HepG2 (cell line): ENCODE measurements around the gene SKP1. TPM values are rescaled to one million over a fixed set of nuclear protein-coding genes. Genes with fewer than 3 reads are reported as not detected.

Experiments used
- ATAC-seq: fragments of 200-7000 bp; cut with Tn5 transposase; 3 replicates; pipeline ENCODE4 v1.9.1; 2020; ENCODE audit warnings: mild to moderate bottlenecking, moderate library complexity
- BruUV-seq: library from RNA; stranded (reverse); fragments of 400-500 nt; replicated peaks from 2 replicates; lab custom pipeline; 2021; lab: Mats Ljungman, UMichigan
- CTCF ChIA-PET: fragments of 300-600 bp; formaldehyde crosslinking; extraction: SDS; loops from one replicate; lab custom pipeline; 2021; ENCODE audit warnings: low total read pairs, inconsistent platforms, low intra/inter-chr PET ratio; lab: Yijun Ruan, JAX
- POLR2A ChIA-PET: fragments of 350-600 bp; sonication (Branson Sonifier 250); formaldehyde crosslinking; loops from one replicate; lab custom pipeline; 2020; ENCODE audit warnings: antibody characterized with exemption, inconsistent platforms; lab: Yijun Ruan, JAX
- DNase-seq: peaks from one replicate; pipeline ENCODE4 v3.0.0-alpha.2; 2015; ENCODE audit warnings: low spot score
- FAIRE-seq: peaks from 3 replicates; lab custom pipeline; 2011; peaks lifted over from hg19 to GRCh38; lab: Jason Lieb, UNC
- H2AFZ ChIP-seq: one replicate; pipeline ENCODE4 v1.6.1; 2011; ENCODE audit warnings: low read length, inconsistent platforms
- H3K27ac ChIP-seq: fragments of 300-600 bp; 3 replicates; pipeline ENCODE4 v1.8.0; 2011; ENCODE audit warnings: mixed run types, mild to moderate bottlenecking, mixed read lengths, low read length, inconsistent platforms; ENCODE audit not compliant: insufficient read depth; ENCODE audit errors: extremely low read length
- H3K27me3 ChIP-seq, 2 experiments: fragments of 200-600 bp in 1 of 2; 2 replicates in 1 of 2; 3 replicates in 1 of 2; pipeline versions ENCODE4 v1.6.0 to v1.8.0; 2011; ENCODE audit warnings: low read length in 2 of 2, mild to moderate bottlenecking in 2 of 2, moderate library complexity in 2 of 2, inconsistent platforms in 1 of 2; ENCODE audit not compliant: insufficient read depth in 2 of 2, control insufficient read depth in 1 of 2
- H3K36me3 ChIP-seq, 2 experiments: fragments of 200-600 bp in 1 of 2; replicated peaks in 1 of 2; 2 replicates in 1 of 2; 3 replicates in 1 of 2; pipeline versions ENCODE4 v1.5.1 to v1.8.0; 2011; ENCODE audit warnings: low read length in 2 of 2, inconsistent platforms in 1 of 2; ENCODE audit not compliant: insufficient read depth in 2 of 2, control insufficient read depth in 1 of 2
- H3K4me1 ChIP-seq: 2 replicates; pipeline ENCODE4 v1.5.1; 2012; ENCODE audit warnings: low read length, inconsistent platforms; ENCODE audit not compliant: insufficient read depth
- H3K4me2 ChIP-seq: 2 replicates; pipeline ENCODE4 v1.6.0; 2011; ENCODE audit warnings: low read depth, low read length, inconsistent platforms
- H3K4me3 ChIP-seq, 3 experiments: fragments of 200-600 bp in 1 of 3; sonication (generic), shearing (Covaris generic) in 1 of 3; replicated peaks in 1 of 3; 2 replicates each; pipeline ENCODE4 v1.5.1; 2011 to 2016; ENCODE audit warnings: low read length in 3 of 3, inconsistent platforms in 2 of 3, low read depth in 2 of 3, mild to moderate bottlenecking in 2 of 3, control low read depth in 1 of 3, mixed read lengths in 1 of 3; ENCODE audit not compliant: insufficient read depth in 1 of 3
- H3K79me2 ChIP-seq: one replicate; pipeline ENCODE4 v1.6.1; 2011; ENCODE audit warnings: low read length, inconsistent platforms; ENCODE audit not compliant: insufficient read depth
- H3K9ac ChIP-seq: 2 replicates; pipeline ENCODE4 v1.6.0; 2011; ENCODE audit warnings: mild to moderate bottlenecking, low read depth, low read length, inconsistent platforms; ENCODE audit not compliant: insufficient read depth
- H3K9me3 ChIP-seq: 2 replicates; pipeline ENCODE4 v1.5.1; 2012; ENCODE audit warnings: mild to moderate bottlenecking, low read length
- H4K20me1 ChIP-seq: 2 replicates; pipeline ENCODE4 v1.6.0; 2011; ENCODE audit warnings: inconsistent platforms, mild to moderate bottlenecking, low read length, moderate library complexity; ENCODE audit not compliant: insufficient read depth
- AGO2 ChIP-seq: fragments of 200-400 bp; formaldehyde crosslinking; optimal IDR thresholded peaks from 2 replicates; pipeline ENCODE3; 2017; ENCODE audit warnings: mild to moderate bottlenecking, low read depth, low read length, moderate library complexity
- HOMEZ ChIP-seq: IDR thresholded peaks from 2 replicates; pipeline ENCODE4 v1.6.1; 2016; ENCODE audit warnings: low read depth
- RBM22 ChIP-seq: fragments of 200-400 bp; formaldehyde crosslinking; optimal IDR thresholded peaks from 2 replicates; pipeline ENCODE3; 2017; ENCODE audit warnings: mild to moderate bottlenecking, low read length, moderate library complexity
- ZBTB33 ChIP-seq: sonication (generic); formaldehyde crosslinking; IDR thresholded peaks from 2 replicates; pipeline ENCODE4 v1.4.0; 2020; ENCODE audit warnings: missing genetic modification reagents
- ZNF598 ChIP-seq: sonication (generic); formaldehyde crosslinking; IDR thresholded peaks from 2 replicates; pipeline ENCODE4 v1.5.1; 2020; ENCODE audit warnings: mild to moderate bottlenecking, missing genetic modification reagents, borderline replicate concordance
- WGBS: methylation state at CpG from one replicate; pipeline ENCODE4 v1.1.6; 2017; ENCODE audit warnings: low lambda C conversion rate; 5-methylcytosine and 5-hydroxymethylcytosine counted together
- in situ Hi-C: cut with HindIII; loops from 2 replicates; pipeline ENCODE4 v1.10.0; 2017; ENCODE audit warnings: low pct_unique_long_range_greater_than_20kb; ENCODE audit not compliant: extremely low pct_ligation_motif_present
- intact Hi-C: fragments of 100-400 bp; cut with micrococcal nuclease; formaldehyde crosslinking; loops from one replicate; pipeline ENCODE4 v1.10.0; 2022; ENCODE audit not compliant: unreplicated experiment
- polyA plus RNA-seq, 8 experiments: library from polyadenylated mRNA; depleted of rRNA in 3 of 8; stranded (reverse) in 7 of 8; unstranded in 1 of 8; fragments of >200 nt; fragmentation: Illumina TruSeq in 4 of 8; extraction: Trizol in 4 of 8; gene quantifications; 2 replicates each; pipeline versions ENCODE4 v1.2.1 to v1.2.3, GENCODE V29; 2011 to 2016; ENCODE audit warnings: low read depth in 4 of 8, missing spikeins in 1 of 8, mixed read lengths in 1 of 8; ENCODE audit not compliant: insufficient read depth in 1 of 8
- total RNA-seq, 5 experiments: library from RNA; depleted of rRNA; stranded (reverse); fragments of >200 nt; fragmentation: Illumina TruSeq; extraction: Trizol; gene quantifications; 2 replicates each; pipeline ENCODE4 v1.2.3, GENCODE V29; 2016; ENCODE audit warnings: low read depth in 1 of 5

Gene SKP1
- total and polyA plus RNA-seq, 2 of the 13 experiments (the other 11 are each of a cell fraction or from before 2014, with no cell fraction given) = 134 to 340 TPM

- no peaks in the 10 kb centered on the region for H4K20me1 ChIP-seq
- H3K27ac ChIP-seq = no peak overlapping the region
- TF ChIP-seq ZBTB33 (CRISPR knock-in tag) = 0 out of 2 replicates have a peak, but pooled peaks have one; percentile 24
- TF ChIP-seq AGO2 = peak; percentile 31
- TF ChIP-seq RBM22 = peak; percentile 34
- no peak for TF ChIP-seq ZNF598 (CRISPR knock-in tag)
- TF ChIP-seq HOMEZ = no peak
- H2AFZ ChIP-seq = no peak overlapping the region
- H3K4me2 ChIP-seq = no peak overlapping the region
- H3K27me3 ChIP-seq = no peaks in the 10 kb centered on the region
- DNase-seq = no peak
- in situ Hi-C loops (no loop called here), intact Hi-C loops (no loop called here)
- H3K36me3 ChIP-seq = peaks cover 2 to 12% of the 10 kb centered on the region in 2 experiments; a peak in 4 of 5 replicates
- no peak overlapping the region for H3K4me3 ChIP-seq
- POLR2A ChIA-PET = interaction anchor here (0.5 to 1.7 kb wide), 4 partner anchors 8 to 119 kb away, joined by 3 to 5 read pairs (median 4); partner anchors contain the start of gene TCF7
- no TSS peak for BruUV-seq
- CTCF ChIA-PET = interaction anchor here (0.6 kb wide), 1 partner anchor 89 kb away, joined by 3 read pairs; no protein-coding TSS in a partner anchor
- 81% methylated on average over 7 of the region's 14 CpGs for WGBS
- no peaks in the 10 kb centered on the region for H3K9me3 ChIP-seq
- no peaks in the 10 kb centered on the region for H3K79me2 ChIP-seq
- no peak for FAIRE-seq
- ATAC-seq = no peak
- peaks cover 10% of the 10 kb centered on the region; the same call in 1 of the 2 replicates for H3K4me1 ChIP-seq
- no peak overlapping the region for H3K9ac ChIP-seq
Measured at GRCh38 chr5:134125039-134126015, 51.4 kb downstream of the SKP1 start.
